ENCODE results near the gene DGKD. TPM values are rescaled to one million over a fixed set of nuclear protein-coding genes. Genes with fewer than 3 reads are reported as not detected.

DGKD gene
- total RNA-seq, 2 experiments from 2014 or later: 147 to 156 TPM

GRCh38 chr2:233441161-233442027 lies 87.1 kb downstream of the DGKD start:
- no peaks in the 10 kb centered on the region for H3K9me3 ChIP-seq (ENCODE audit: control insufficient read depth in 1 of 2, insufficient read depth in 1 of 2, low read length in 2 of 2)
- peaks cover 95% of the 10 kb centered on the region for H3K36me3 Mint-ChIP-seq (ENCODE audit: low read depth)
- H3K4me3 Mint-ChIP-seq: no peak overlapping the region
- ATAC-seq (ENCODE audit: poor library complexity) (no peak), DNase-seq (peak in 1 of 14 experiments; percentile 29)
- intact Hi-C loops (cut with DNase I, micrococcal nuclease): loop anchor here (2.0 to 10.0 kb wide), 6 partner anchors 19 to 679 kb away; partner anchors contain the start of gene DGKD (in 1 of the 2)
- ChIA-PET CTCF (interaction anchor here (4.6 kb wide), 1 partner anchor 35 kb away, joined by 75 read pairs; no protein-coding TSS in a partner anchor), POLR2A (no interaction called here)
- no peak overlapping the region for H3K4me3 ChIP-seq (ENCODE audit: low read length)
- no peak for TF ChIP-seq CTCF (IDR thresholded peaks at IDR 0.05)
- peak overlapping the region; percentile 69 for H3K27ac Mint-ChIP-seq
- H3K27me3 ChIP-seq (ENCODE audit: control insufficient read depth in 1 of 2, insufficient read depth in 2 of 2, low read length in 2 of 2): no peaks in the 10 kb centered on the region
- no peak overlapping the region for H3K27ac ChIP-seq (ENCODE audit: low read depth in 1 of 2, low read length in 2 of 2)
- H3K27me3 Mint-ChIP-seq: no peaks in the 10 kb centered on the region
- H3K4me1 Mint-ChIP-seq (ENCODE audit: low read depth): peaks cover 32% of the 10 kb centered on the region
- H3K36me3 ChIP-seq (ENCODE audit: insufficient read depth, low read length): peaks cover 86% of the 10 kb centered on the region
- no peaks in the 10 kb centered on the region for H3K9me3 Mint-ChIP-seq
- peaks cover 12% of the 10 kb centered on the region for H3K4me1 ChIP-seq (ENCODE audit: insufficient read depth, low read length)

- Mint-ChIP-seq H3K9me3 (no peaks in the 10 kb centered on the region), H3K27me3 (no peaks in the 10 kb centered on the region), H3K36me3 (ENCODE audit: low read depth) (peaks cover 95% of the 10 kb centered on the region), H3K4me1 (ENCODE audit: low read depth) (peaks cover 32% of the 10 kb centered on the region), H3K27ac (peak overlapping the region; percentile 55), H3K4me3 (no peak overlapping the region)
- ATAC-seq (ENCODE audit: poor library complexity) (no peak), DNase-seq (peak in 1 of 14 experiments; percentile 6)
- CTCF ChIA-PET: interaction anchor here (2.6 to 4.6 kb wide), 2 partner anchors 22 to 36 kb away, joined by 54 to 75 read pairs; no protein-coding TSS in a partner anchor
- no peak overlapping the region for H3K4me3 ChIP-seq (ENCODE audit: low read length)
- TF ChIP-seq CTCF (IDR thresholded peaks at IDR 0.05): no peak
- intact Hi-C loops (cut with DNase I, micrococcal nuclease): loop anchor here (2.0 to 10.0 kb wide), 6 partner anchors 19 to 680 kb away; partner anchors contain the start of gene DGKD (in 1 of the 2)
- H3K27ac ChIP-seq (ENCODE audit: low read depth in 1 of 2, low read length in 2 of 2): no peak overlapping the region
- H3K27me3 ChIP-seq (ENCODE audit: control insufficient read depth in 1 of 2, insufficient read depth in 2 of 2, low read length in 2 of 2): no peaks in the 10 kb centered on the region
- POLR2A ChIA-PET: interaction anchor here (2.0 to 2.6 kb wide), 2 partner anchors 28 to 38 kb away, joined by 7 to 38 read pairs; no protein-coding TSS in a partner anchor
- H3K36me3 ChIP-seq (ENCODE audit: insufficient read depth, low read length): peaks cover 86% of the 10 kb centered on the region
- no peaks in the 10 kb centered on the region for H3K9me3 ChIP-seq (ENCODE audit: control insufficient read depth in 1 of 2, insufficient read depth in 1 of 2, low read length in 2 of 2)
- H3K4me1 ChIP-seq (ENCODE audit: insufficient read depth, low read length): peaks cover 12% of the 10 kb centered on the region
Observed at GRCh38 chr2:233442028-233442310, 87.7 kb downstream of the DGKD start.

- H3K27ac ChIP-seq (ENCODE audit: low read depth in 1 of 2, low read length in 2 of 2): no peak overlapping the region
- CTCF ChIA-PET: interaction anchor here (0.6 to 4.6 kb wide), 26 partner anchors 9 to 590 kb away, joined by 3 to 75 read pairs (median 4); partner anchors contain the start of genes ATG16L1 and DGKD
- POLR2A ChIA-PET: interaction anchor here (0.7 to 2.6 kb wide), 10 partner anchors 17 to 110 kb away, joined by 3 to 38 read pairs (median 8); no protein-coding TSS in a partner anchor
- peak; percentile 99 for ATAC-seq (ENCODE audit: poor library complexity)
- H3K4me1 Mint-ChIP-seq (ENCODE audit: low read depth): peaks cover 32% of the 10 kb centered on the region
- H3K27me3 ChIP-seq (ENCODE audit: control insufficient read depth in 1 of 2, insufficient read depth in 2 of 2, low read length in 2 of 2): no peaks in the 10 kb centered on the region
- H3K27ac Mint-ChIP-seq: peak overlapping the region; percentile 55
- H3K36me3 ChIP-seq (ENCODE audit: insufficient read depth, low read length): peaks cover 86% of the 10 kb centered on the region
- H3K4me3 ChIP-seq (ENCODE audit: low read length): no peak overlapping the region
- H3K4me1 ChIP-seq (ENCODE audit: insufficient read depth, low read length): peaks cover 12% of the 10 kb centered on the region
- peaks cover 96% of the 10 kb centered on the region for H3K36me3 Mint-ChIP-seq (ENCODE audit: low read depth)
- no peak overlapping the region for H3K4me3 Mint-ChIP-seq
- peak; percentile 95 for TF ChIP-seq CTCF (IDR thresholded peaks at IDR 0.05)
- H3K9me3 ChIP-seq (ENCODE audit: control insufficient read depth in 1 of 2, insufficient read depth in 1 of 2, low read length in 2 of 2): no peaks in the 10 kb centered on the region
- intact Hi-C loops (cut with DNase I, micrococcal nuclease): loop anchor here (1.0 to 10.0 kb wide), 9 partner anchors 21 to 681 kb away; partner anchors contain the start of gene DGKD (in 2 of the 2)
- H3K27me3 Mint-ChIP-seq: no peaks in the 10 kb centered on the region
- peak; percentile 74 to 92 (median 82) for DNase-seq
- no peaks in the 10 kb centered on the region for H3K9me3 Mint-ChIP-seq
Observed at GRCh38 chr2:233443511-233444183, 89.4 kb downstream of the DGKD start.

All from CD4-positive, alpha-beta T cell (primary cell).